ENCODE measurements around the gene MAP3K15. TPM values are rescaled to one million over a fixed set of nuclear protein-coding genes. Genes with fewer than 3 reads are reported as not detected.

MAP3K15 gene
- total and polyA plus RNA-seq, 2 of the 13 experiments (the other 11 are each of a cell fraction or from before 2014, with no cell fraction given) = 3.9 to 6.4 TPM

- TF ChIP-seq ZNF576 (CRISPR knock-in tag; IDR thresholded peaks at IDR 0.05) = no peak
These were observed 53.1 kb downstream of the MAP3K15 start (continued) for GRCh38 chrX:19462231-19462630.

GRCh38 chrX:19457662-19458061 is 57.6 kb downstream of the MAP3K15 start:
- ATAC-seq (no peak), DNase-seq (ENCODE audit: low spot score) (no peak), FAIRE-seq (no peak)
- in situ Hi-C loops (cut with HindIII; ENCODE audit: extremely low pct_ligation_motif_present, low pct_unique_long_range_greater_than_20kb) (no loop called here), intact Hi-C loops (cut with micrococcal nuclease; ENCODE audit: unreplicated experiment) (no loop called here)
- H3K4me2 ChIP-seq (ENCODE audit: low read depth, low read length) = no peak overlapping the region
- H3K79me2 ChIP-seq (ENCODE audit: insufficient read depth, low read length) = no peaks in the 10 kb centered on the region
- TF ChIP-seq CCAR2 (optimal IDR thresholded peaks at IDR 0.05; ENCODE audit: low read depth, low read length) = no peak
- no peak overlapping the region for H2AFZ ChIP-seq (ENCODE audit: low read length)
- no peak overlapping the region for H3K27ac ChIP-seq (ENCODE audit: extremely low read length, insufficient read depth, low read length)
- no peaks in the 10 kb centered on the region for H3K4me1 ChIP-seq (ENCODE audit: insufficient read depth, low read length)
- peaks cover 0 to 5% of the 10 kb centered on the region in 2 experiments; a peak in 1 of 5 replicates for H3K36me3 ChIP-seq (replicated peaks in 1 of 2; ENCODE audit: control insufficient read depth in 1 of 2, insufficient read depth in 2 of 2, low read length in 2 of 2)
- CTCF ChIA-PET (ENCODE audit: low intra/inter-chr PET ratio, low total read pairs) = no interaction called here
- no peaks in the 10 kb centered on the region for H3K27me3 ChIP-seq (ENCODE audit: control insufficient read depth in 1 of 2, insufficient read depth in 2 of 2, low read length in 2 of 2)
- BruUV-seq (replicated peaks) = no TSS peak
- H3K9me3 ChIP-seq (ENCODE audit: low read length) = no peaks in the 10 kb centered on the region
- no peak overlapping the region for H3K9ac ChIP-seq (ENCODE audit: insufficient read depth, low read depth, low read length)
- no peaks in the 10 kb centered on the region for H4K20me1 ChIP-seq (ENCODE audit: insufficient read depth, low read length)
- POLR2A ChIA-PET = no interaction called here
- WGBS (ENCODE audit: low lambda C conversion rate) = no CpG with 5 or more reads among the region's 4 CpGs
- H3K4me3 ChIP-seq (replicated peaks in 1 of 3; ENCODE audit: insufficient read depth in 1 of 3, low read depth in 2 of 3, low read length in 3 of 3) = no peak overlapping the region

- CTCF ChIA-PET (ENCODE audit: low intra/inter-chr PET ratio, low total read pairs) = no interaction called here
- H3K4me2 ChIP-seq (ENCODE audit: low read depth, low read length) = no peak overlapping the region
- H3K9me3 ChIP-seq (ENCODE audit: low read length) = no peaks in the 10 kb centered on the region
- peak; percentile 63 for FAIRE-seq
- intact Hi-C loops (cut with micrococcal nuclease; ENCODE audit: unreplicated experiment) = no loop called here
- H3K9ac ChIP-seq (ENCODE audit: insufficient read depth, low read depth, low read length) = no peak overlapping the region
- H4K20me1 ChIP-seq (ENCODE audit: insufficient read depth, low read length) = no peaks in the 10 kb centered on the region
- in situ Hi-C loops (cut with HindIII; ENCODE audit: extremely low pct_ligation_motif_present, low pct_unique_long_range_greater_than_20kb) = no loop called here
- H3K4me3 ChIP-seq (replicated peaks in 1 of 3; ENCODE audit: insufficient read depth in 1 of 3, low read depth in 2 of 3, low read length in 3 of 3) = no peak overlapping the region
- H3K79me2 ChIP-seq (ENCODE audit: insufficient read depth, low read length) = no peaks in the 10 kb centered on the region
- no peak overlapping the region for H3K27ac ChIP-seq (ENCODE audit: extremely low read length, insufficient read depth, low read length)
- TF ChIP-seq KDM4B (CRISPR knock-in tag; IDR thresholded peaks at IDR 0.05) = no peak
- no peak for TF ChIP-seq TCF12 (IDR thresholded peaks at IDR 0.05)
- TF ChIP-seq TCF12 (CRISPR knock-in tag; IDR thresholded peaks at IDR 0.05) = no peak
- TF ChIP-seq SKIL (CRISPR knock-in tag; IDR thresholded peaks at IDR 0.05; ENCODE audit: borderline replicate concordance) = no peak
- TF ChIP-seq ZFX (CRISPR knock-in tag; IDR thresholded peaks at IDR 0.05; ENCODE audit: low read depth) = no peak
- 33% methylated on average over 3 of the region's 7 CpGs for WGBS (ENCODE audit: low lambda C conversion rate)
- no peak overlapping the region for H2AFZ ChIP-seq (ENCODE audit: low read length)
- peaks cover 6% of the 10 kb centered on the region; the same call in 1 of the 2 replicates for H3K4me1 ChIP-seq (ENCODE audit: insufficient read depth, low read length)
- DNase-seq (ENCODE audit: low spot score) = peak; percentile 15
- POLR2A ChIA-PET = no interaction called here
- BruUV-seq (replicated peaks) = no TSS peak
- ATAC-seq = peak; percentile 38; the same call in 2 of the 3 replicates
- no peaks in the 10 kb centered on the region for H3K27me3 ChIP-seq (ENCODE audit: control insufficient read depth in 1 of 2, insufficient read depth in 2 of 2, low read length in 2 of 2)
- no peaks in the 10 kb centered on the region for H3K36me3 ChIP-seq (replicated peaks in 1 of 2; ENCODE audit: control insufficient read depth in 1 of 2, insufficient read depth in 2 of 2, low read length in 2 of 2)
These were observed 67.2 kb downstream of the MAP3K15 start for GRCh38 chrX:19448077-19448476.
